ENCODE measurements around the gene RALGPS2.

Gene RALGPS2

GRCh38 chr1:178908358-178908757 lies 183.3 kb downstream of the RALGPS2 start:
- TF ChIP-seq CTCF (IDR thresholded peaks at IDR 0.05; ENCODE audit: unreplicated experiment in 3 of 3): no peak
- Mint-ChIP-seq H3K36me3 (ENCODE audit: low read depth) (peaks cover 75% of the 10 kb centered on the region), H3K4me1 (no peaks in the 10 kb centered on the region), H3K27me3 (ENCODE audit: low read depth) (no peaks in the 10 kb centered on the region), H3K27ac (no peak overlapping the region), H3K9me3 (peaks cover 19% of the 10 kb centered on the region), H3K4me3 (no peak overlapping the region)

DNA sequence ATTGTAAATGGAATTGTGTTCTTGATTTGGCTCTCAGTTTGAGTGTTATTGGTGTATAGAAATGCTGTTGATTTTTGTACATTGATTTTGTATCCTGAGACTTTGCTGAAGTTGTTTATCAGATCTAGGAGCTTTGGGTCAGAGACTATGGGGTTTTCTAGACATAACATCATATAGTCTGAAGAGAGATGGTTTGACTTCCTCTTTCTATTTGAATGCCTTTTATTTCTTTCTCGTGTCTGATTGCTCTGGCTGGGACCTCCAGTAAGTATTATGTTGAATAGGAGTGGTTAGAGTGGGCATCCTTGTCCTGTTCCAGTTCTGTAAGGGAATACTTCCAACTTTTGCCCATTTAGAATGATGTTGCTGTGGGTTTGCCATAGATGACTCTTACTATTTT lies 185.0 kb downstream of the RALGPS2 start:
- no peak for TF ChIP-seq CTCF (IDR thresholded peaks at IDR 0.05; ENCODE audit: unreplicated experiment in 3 of 3)
- Mint-ChIP-seq H3K27me3 (ENCODE audit: low read depth) (no peaks in the 10 kb centered on the region), H3K36me3 (ENCODE audit: low read depth) (peaks cover 69% of the 10 kb centered on the region), H3K4me3 (no peak overlapping the region), H3K27ac (no peak overlapping the region), H3K9me3 (peaks cover 8% of the 10 kb centered on the region), H3K4me1 (no peaks in the 10 kb centered on the region)

- no peak overlapping the region for H3K27ac Mint-ChIP-seq
- H3K36me3 Mint-ChIP-seq (ENCODE audit: low read depth): peaks cover 73% of the 10 kb centered on the region
These were observed 187.6 kb downstream of the RALGPS2 start for GRCh38 chr1:178912597-178912996.

DNA sequence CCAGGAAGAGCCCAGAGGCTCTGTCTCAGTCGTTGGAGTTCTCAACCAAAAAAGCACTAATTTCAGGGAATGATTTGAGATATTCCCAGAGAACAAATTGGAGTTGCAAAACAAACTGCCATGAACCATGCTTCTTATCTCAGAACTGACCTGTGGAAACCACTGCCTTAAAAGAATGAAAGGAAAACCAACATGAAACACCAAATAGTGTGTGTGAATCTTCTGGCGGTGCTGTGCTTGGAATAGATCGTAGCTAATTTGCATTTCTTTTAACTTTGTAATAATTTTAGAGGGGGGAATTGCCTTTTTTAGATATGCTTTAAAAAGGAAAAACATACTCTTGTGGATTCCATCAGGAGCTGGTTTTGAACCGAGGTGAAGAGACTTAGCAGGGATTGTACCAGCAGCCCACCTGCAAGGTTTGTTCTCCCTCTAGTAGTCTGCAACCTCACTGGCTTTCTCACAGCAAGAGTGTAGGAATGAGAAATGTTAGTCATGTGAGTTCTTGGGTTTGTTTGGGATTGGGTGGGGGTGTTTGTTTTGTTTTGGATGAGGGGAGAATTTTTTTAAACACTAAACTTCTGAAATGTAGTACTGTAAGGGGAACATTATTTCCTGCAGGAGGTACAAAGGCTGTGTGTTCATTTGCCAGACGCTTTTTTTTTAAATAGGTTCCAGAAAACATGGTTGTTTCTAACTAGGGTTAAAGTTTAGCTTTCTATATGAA lies 191.6 kb downstream of the RALGPS2 start:
- Mint-ChIP-seq H3K4me1 (no peaks in the 10 kb centered on the region), H3K9me3 (no peaks in the 10 kb centered on the region), H3K27ac (peak overlapping the region; percentile 23 to 60 (median 36)), H3K36me3 (ENCODE audit: low read depth) (peaks cover 44% of the 10 kb centered on the region), H3K27me3 (ENCODE audit: low read depth) (no peaks in the 10 kb centered on the region), H3K4me3 (no peak overlapping the region)
- TF ChIP-seq CTCF (IDR thresholded peaks at IDR 0.05; ENCODE audit: unreplicated experiment in 3 of 3): no peak

More at GRCh38 chr1:178912597-178912996, 187.6 kb downstream of the RALGPS2 start:
- no peaks in the 10 kb centered on the region for H3K4me1 Mint-ChIP-seq
- no peak for TF ChIP-seq CTCF (IDR thresholded peaks at IDR 0.05; ENCODE audit: unreplicated experiment in 3 of 3)
- H3K9me3 Mint-ChIP-seq: peaks cover 4% of the 10 kb centered on the region
- H3K4me3 Mint-ChIP-seq: no peak overlapping the region
- H3K27me3 Mint-ChIP-seq (ENCODE audit: low read depth): no peaks in the 10 kb centered on the region

- Mint-ChIP-seq H3K9me3 (peaks cover 1% of the 10 kb centered on the region), H3K27me3 (ENCODE audit: low read depth) (no peaks in the 10 kb centered on the region), H3K36me3 (ENCODE audit: low read depth) (peaks cover 39% of the 10 kb centered on the region), H3K4me1 (no peaks in the 10 kb centered on the region), H3K27ac (peak overlapping the region in 2 of 3 experiments; percentile 6 to 7), H3K4me3 (no peak overlapping the region)
- no peak for TF ChIP-seq CTCF (IDR thresholded peaks at IDR 0.05; ENCODE audit: unreplicated experiment in 3 of 3)
These were observed 193.3 kb downstream of the RALGPS2 start for GRCh38 chr1:178918308-178918707.

GRCh38 chr1:178918955-178919354 lies 193.9 kb downstream of the RALGPS2 start:
- H3K27me3 Mint-ChIP-seq (ENCODE audit: low read depth): no peaks in the 10 kb centered on the region
- peaks cover 40% of the 10 kb centered on the region for H3K36me3 Mint-ChIP-seq (ENCODE audit: low read depth)
- H3K4me3 Mint-ChIP-seq: no peak overlapping the region
- peaks cover 7% of the 10 kb centered on the region for H3K9me3 Mint-ChIP-seq
- H3K27ac Mint-ChIP-seq: peak overlapping the region in 2 of 3 experiments; percentile 1 to 61
- no peak for TF ChIP-seq CTCF (IDR thresholded peaks at IDR 0.05; ENCODE audit: unreplicated experiment in 3 of 3)
- no peaks in the 10 kb centered on the region for H3K4me1 Mint-ChIP-seq
